ENCODE data around the gene SNX25.

Gene SNX25

DNA sequence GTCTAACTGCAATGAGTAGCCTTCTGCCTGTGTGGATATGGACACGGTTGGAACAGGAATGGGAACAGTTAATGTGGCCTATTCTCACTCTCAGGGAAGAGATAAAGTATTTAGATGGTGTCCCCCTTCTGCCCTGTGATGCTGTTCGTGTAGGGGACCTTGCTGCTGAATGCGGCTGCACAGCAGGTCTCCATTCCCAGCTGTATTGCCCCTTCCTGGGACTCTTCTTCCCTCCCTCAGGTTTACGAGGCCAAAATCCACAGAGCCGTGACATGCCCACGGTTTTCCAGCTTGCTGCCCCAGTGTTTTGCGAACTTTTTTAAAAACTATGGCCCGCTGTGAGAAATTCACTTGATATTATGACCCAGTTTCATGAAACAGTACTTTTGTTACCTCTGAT is 50.3 kb downstream of the SNX25 start:
- H3K27ac ChIP-seq (ENCODE audit: poor library complexity, severe bottlenecking): no peak overlapping the region
- no peaks in the 10 kb centered on the region for H3K27me3 ChIP-seq (ENCODE audit: insufficient read depth, poor library complexity, severe bottlenecking)
- H3K36me3 ChIP-seq (ENCODE audit: low read depth): no peaks in the 10 kb centered on the region; the same call in 1 of the 2 replicates
- TF ChIP-seq, protein P1, sequence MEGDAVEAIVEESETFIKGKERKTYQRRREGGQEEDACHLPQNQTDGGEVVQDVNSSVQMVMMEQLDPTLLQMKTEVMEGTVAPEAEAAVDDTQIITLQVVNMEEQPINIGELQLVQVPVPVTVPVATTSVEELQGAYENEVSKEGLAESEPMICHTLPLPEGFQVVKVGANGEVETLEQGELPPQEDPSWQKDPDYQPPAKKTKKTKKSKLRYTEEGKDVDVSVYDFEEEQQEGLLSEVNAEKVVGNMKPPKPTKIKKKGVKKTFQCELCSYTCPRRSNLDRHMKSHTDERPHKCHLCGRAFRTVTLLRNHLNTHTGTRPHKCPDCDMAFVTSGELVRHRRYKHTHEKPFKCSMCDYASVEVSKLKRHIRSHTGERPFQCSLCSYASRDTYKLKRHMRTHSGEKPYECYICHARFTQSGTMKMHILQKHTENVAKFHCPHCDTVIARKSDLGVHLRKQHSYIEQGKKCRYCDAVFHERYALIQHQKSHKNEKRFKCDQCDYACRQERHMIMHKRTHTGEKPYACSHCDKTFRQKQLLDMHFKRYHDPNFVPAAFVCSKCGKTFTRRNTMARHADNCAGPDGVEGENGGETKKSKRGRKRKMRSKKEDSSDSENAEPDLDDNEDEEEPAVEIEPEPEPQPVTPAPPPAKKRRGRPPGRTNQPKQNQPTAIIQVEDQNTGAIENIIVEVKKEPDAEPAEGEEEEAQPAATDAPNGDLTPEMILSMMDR (IDR thresholded peaks at IDR 0.05; ENCODE audit: poor library complexity, severe bottlenecking): no peak
- no peak for ATAC-seq (ENCODE audit: low read depth)
- peaks cover 20% of the 10 kb centered on the region for H3K4me1 ChIP-seq (ENCODE audit: insufficient read depth, poor library complexity, severe bottlenecking)
- DNase-seq (ENCODE audit: low spot score): no peak
- H3K4me3 ChIP-seq (ENCODE audit: severe bottlenecking): no peak overlapping the region
- H3K9me3 ChIP-seq (ENCODE audit: severe bottlenecking): no peaks in the 10 kb centered on the region

DNA sequence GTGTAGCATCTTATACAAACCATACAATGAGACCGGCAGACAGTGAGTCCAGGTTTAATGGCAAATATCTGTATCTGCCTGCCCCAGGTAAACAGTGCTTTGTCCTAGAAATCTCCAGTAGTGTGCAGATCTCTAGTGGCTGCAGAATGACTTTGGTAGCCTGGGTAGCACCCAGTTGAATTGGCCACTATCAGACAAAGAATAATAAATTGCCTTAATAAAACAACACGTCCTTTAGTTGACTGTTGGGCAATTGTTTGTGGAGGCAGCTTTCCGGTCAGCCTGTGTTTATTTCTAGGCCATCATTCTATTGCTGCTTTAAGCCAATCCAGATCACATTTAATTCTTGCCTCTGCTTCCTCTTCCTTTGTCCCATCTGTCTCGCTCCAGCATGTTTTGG is 52.5 kb downstream of the SNX25 start:
- TF ChIP-seq, protein P1 (IDR thresholded peaks at IDR 0.05; ENCODE audit: poor library complexity, severe bottlenecking): no peak
- no peak for DNase-seq (ENCODE audit: low spot score)
- ATAC-seq (ENCODE audit: low read depth): no peak
- no peaks in the 10 kb centered on the region; the same call in 1 of the 2 replicates for H3K36me3 ChIP-seq (ENCODE audit: low read depth)
- peaks cover 16% of the 10 kb centered on the region for H3K4me1 ChIP-seq (ENCODE audit: insufficient read depth, poor library complexity, severe bottlenecking)
- H3K9me3 ChIP-seq (ENCODE audit: severe bottlenecking): no peaks in the 10 kb centered on the region
- no peak overlapping the region for H3K27ac ChIP-seq (ENCODE audit: poor library complexity, severe bottlenecking)
- H3K27me3 ChIP-seq (ENCODE audit: insufficient read depth, poor library complexity, severe bottlenecking): no peaks in the 10 kb centered on the region
- H3K4me3 ChIP-seq (ENCODE audit: severe bottlenecking): no peak overlapping the region

DNA sequence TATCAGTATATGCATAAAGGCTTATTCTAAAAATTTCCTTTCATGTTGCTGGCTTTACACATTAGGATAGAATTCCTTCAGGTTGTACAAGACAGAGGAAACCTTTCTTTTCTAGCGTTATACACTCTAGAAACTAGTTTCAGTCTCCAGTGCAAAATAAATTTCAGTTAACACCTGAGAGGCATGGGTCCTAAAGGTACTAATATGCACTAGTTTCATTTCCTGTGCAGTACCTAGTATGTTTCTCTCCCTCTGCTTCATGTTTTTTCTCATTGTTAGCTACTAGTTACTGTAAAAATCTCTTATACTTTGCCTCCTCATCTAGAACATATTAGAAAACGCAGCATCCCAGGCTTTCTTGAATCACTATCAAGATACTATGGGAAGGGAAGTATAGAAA is 54.0 kb downstream of the SNX25 start:
- no peak for ATAC-seq (ENCODE audit: low read depth)
- H3K4me3 ChIP-seq (ENCODE audit: severe bottlenecking): no peak overlapping the region

GRCh38 chr4:185265942-185266341 is 56.5 kb downstream of the SNX25 start:
- TF ChIP-seq, protein P1 (IDR thresholded peaks at IDR 0.05; ENCODE audit: poor library complexity, severe bottlenecking): no peak
- ATAC-seq (ENCODE audit: low read depth): peak; percentile 58; the same call in 2 of the 3 replicates
- Histone ChIP-seq H3K4me1 (ENCODE audit: insufficient read depth, poor library complexity, severe bottlenecking) (peaks cover 4% of the 10 kb centered on the region), H3K27me3 (ENCODE audit: insufficient read depth, poor library complexity, severe bottlenecking) (no peaks in the 10 kb centered on the region), H3K4me3 (ENCODE audit: severe bottlenecking) (no peak overlapping the region), H3K27ac (ENCODE audit: poor library complexity, severe bottlenecking) (no peak overlapping the region), H3K36me3 (ENCODE audit: low read depth) (peaks cover 6% of the 10 kb centered on the region), H3K9me3 (ENCODE audit: severe bottlenecking) (no peaks in the 10 kb centered on the region)
- no peak for DNase-seq (ENCODE audit: low spot score)

More for the DNA sequence above, 54.0 kb downstream of the SNX25 start:
- H3K4me1 ChIP-seq (ENCODE audit: insufficient read depth, poor library complexity, severe bottlenecking): peaks cover 12% of the 10 kb centered on the region
- H3K27me3 ChIP-seq (ENCODE audit: insufficient read depth, poor library complexity, severe bottlenecking): no peaks in the 10 kb centered on the region
- H3K27ac ChIP-seq (ENCODE audit: poor library complexity, severe bottlenecking): no peak overlapping the region
- TF ChIP-seq, protein P1 (IDR thresholded peaks at IDR 0.05; ENCODE audit: poor library complexity, severe bottlenecking): no peak
- DNase-seq (ENCODE audit: low spot score): no peak
- H3K9me3 ChIP-seq (ENCODE audit: severe bottlenecking): no peaks in the 10 kb centered on the region
- H3K36me3 ChIP-seq (ENCODE audit: low read depth): peaks cover 6% of the 10 kb centered on the region

DNA sequence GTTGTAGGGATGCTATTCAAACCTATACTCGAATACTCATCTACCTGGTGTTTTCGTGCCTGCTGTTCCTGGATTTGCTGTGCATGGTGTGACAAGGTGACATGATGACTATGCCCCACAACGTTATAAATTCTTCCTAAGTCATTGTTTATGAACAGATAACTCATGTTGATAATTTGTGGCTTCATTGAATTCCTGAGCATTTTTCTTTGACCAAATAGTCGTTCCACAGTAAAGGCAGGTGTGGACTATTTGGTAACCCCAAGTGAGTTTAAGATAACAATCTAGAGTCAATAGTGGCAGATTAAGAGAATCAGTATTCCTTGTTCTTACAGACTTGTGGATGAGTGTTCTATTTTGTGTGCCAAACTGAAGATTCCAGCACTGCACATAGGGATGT is 59.9 kb downstream of the SNX25 start:
- peaks cover 6% of the 10 kb centered on the region for H3K36me3 ChIP-seq (ENCODE audit: low read depth)
- H3K27ac ChIP-seq (ENCODE audit: poor library complexity, severe bottlenecking): no peak overlapping the region
- H3K4me1 ChIP-seq (ENCODE audit: insufficient read depth, poor library complexity, severe bottlenecking): peaks cover 4% of the 10 kb centered on the region
- TF ChIP-seq, protein P1 (IDR thresholded peaks at IDR 0.05; ENCODE audit: poor library complexity, severe bottlenecking): no peak
- DNase-seq (ENCODE audit: low spot score) (no peak), ATAC-seq (ENCODE audit: low read depth) (no peak; the same call in 2 of the 3 replicates)
- H3K4me3 ChIP-seq (ENCODE audit: severe bottlenecking): no peak overlapping the region
- no peaks in the 10 kb centered on the region for H3K9me3 ChIP-seq (ENCODE audit: severe bottlenecking)
- no peaks in the 10 kb centered on the region for H3K27me3 ChIP-seq (ENCODE audit: insufficient read depth, poor library complexity, severe bottlenecking)
